Heart left ventricle (tissue), 16 donors: ENCODE measurements around the gene IL1RAP. TPM values are rescaled to one million over a fixed set of nuclear protein-coding genes. Genes with fewer than 3 reads are reported as not detected.
A peak's percentile ranks its signal among the peaks of the same experiment; 100 is the strongest.

Experiments
- ATAC-seq, 4 donors: fragments of 200-7000 bp; cut with Tn5 transposase; one replicate each; pipeline ENCODE4 v1.9.1; 2020 to 2022; ENCODE audit warnings: moderate library complexity in 4 of 4, mild to moderate bottlenecking in 3 of 4, moderate number of reproducible peaks in 1 of 4
- DNase-seq, 5 donors: peaks; one replicate each; pipeline ENCODE4 v3.0.0-alpha.2; 2020
- H3K27ac ChIP-seq, 12 donors: fragments of 200-600 bp; sonication (generic) in 4 of 12; one replicate each; pipeline versions ENCODE4 v1.5.0 to v1.8.0; 2016 to 2022; ENCODE audit warnings: mild to moderate bottlenecking in 2 of 12
- H3K27me3 ChIP-seq, 9 donors: fragments of 200-600 bp; sonication (generic) in 2 of 9; one replicate each; pipeline versions ENCODE4 v1.5.1 to v1.8.0; 2016 to 2022; ENCODE audit warnings: mild to moderate bottlenecking in 3 of 9
- H3K36me3 ChIP-seq, 9 donors: fragments of 200-600 bp; sonication (generic) in 2 of 9; one replicate each; pipeline versions ENCODE4 v1.5.0 to v1.8.0; 2018 to 2022; ENCODE audit warnings: mild to moderate bottlenecking in 2 of 9
- H3K4me1 ChIP-seq, 12 donors: fragments of 200-600 bp; sonication (generic) in 4 of 12; one replicate each; pipeline versions ENCODE4 v1.5.0 to v1.8.0; 2016 to 2022; ENCODE audit warnings: mild to moderate bottlenecking in 3 of 12
- H3K4me3 ChIP-seq, 12 donors: fragments of 200-600 bp; sonication (generic) in 4 of 12; one replicate each; pipeline versions ENCODE4 v1.5.0 to v1.8.0; 2017 to 2022; ENCODE audit warnings: mild to moderate bottlenecking in 9 of 12, moderate library complexity in 4 of 12
- H3K9me3 ChIP-seq, 12 donors: fragments of 200-600 bp; sonication (generic) in 4 of 12; one replicate each; pipeline versions ENCODE4 v1.5.0 to v1.8.0; 2016 to 2022; ENCODE audit warnings: mild to moderate bottlenecking in 1 of 12
- POLR2A ChIP-seq, 2 donors: fragments of 450-650 bp; IDR thresholded peaks; one replicate each; pipeline ENCODE4 v1.6.1; 2017; ENCODE audit warnings: antibody characterized with exemption in 2 of 2, mild to moderate bottlenecking in 2 of 2, moderate library complexity in 2 of 2
- WGBS, 4 donors: extraction: QIAGEN DNeasy Blood & Tissue Kit in 2 of 4; methylation state at CpG; one replicate each; pipeline versions ENCODE4 v1.1.5 to v1.1.7; 2013 to 2018; 5-methylcytosine and 5-hydroxymethylcytosine counted together
- intact Hi-C, 10 donors: fragments of 100-400 bp; cut with DNase I; formaldehyde crosslinking; loops; one replicate each; pipeline versions ENCODE4 v1.11.1 to v1.14.2; 2022
- polyA plus RNA-seq, 2 donors: library from polyadenylated mRNA; stranded (reverse); fragments of 200-250 nt; gene quantifications; one replicate each; pipeline ENCODE4 v1.2.3, GENCODE V29; 2013
- total RNA-seq, 9 donors: library from RNA; depleted of rRNA in 2 of 9; stranded (reverse); fragments of >200 nt in 2 of 9; fragmentation: NEBNext Ultra II Directional in 3 of 9; extraction: Animal tissue kit (Norgen Biotek cat#: 25700) in 3 of 9; gene quantifications; one replicate each; pipeline versions ENCODE4 v1.1.0 to v1.2.4, GENCODE V29; 2016 to 2023
- TF ChIP-seq, protein P1 (sequence below), 12 donors: fragments of 200-600 bp; sonication (generic) in 4 of 12; IDR thresholded peaks; one replicate each; pipeline versions ENCODE4 v1.5.0 to v1.8.0; 2018 to 2022; ENCODE audit warnings: antibody characterized with exemption in 12 of 12, mild to moderate bottlenecking in 5 of 12
- donor health status: ischemic (EF 13 %, LVEDD 7.1; RV severe dilation, severe dysfunction).
- donor health status: healthy with polysubstance abuse.
- donor health status: DM: no; HTN: yes; CAD: no.
- donor health status: DM: no; HTN: no; CAD: no.
- donor health status: ischemic (EF 25% LVEDD 6.9; RV normal size, moderate dysfunction).
- donor health status: ischemic (EF 25% LVEDD 5.7; RV mildly dilated, moderate dysfunction).
- donor health status: healthy.
- donor health status: DM: yes; HTN: yes; CAD: no.
- donor health status: ischemic (EF 35%, LVEDD 5.7; RV mildly dilated, moderate dysfunction).
- donor health status: nonischemic (EF 11% LVEDD 7.7; RV severe dilation, severe dysfunction).
- donor health status: DM: yes; HTN: yes; CAD: no.
- donor health status: PGD.
- donor health status: ischemic (EF 29% LVEDD 5.4; RV normal size, mild dysfunction).
- donor health status: nonischemic (EF 23%, LVEDD 6.1; RV moderate dilation, normal function).

The IL1RAP gene
- total and polyA plus RNA-seq, 11 donors, result 1.6 to 16.4 (median 8.2) TPM

DNA sequence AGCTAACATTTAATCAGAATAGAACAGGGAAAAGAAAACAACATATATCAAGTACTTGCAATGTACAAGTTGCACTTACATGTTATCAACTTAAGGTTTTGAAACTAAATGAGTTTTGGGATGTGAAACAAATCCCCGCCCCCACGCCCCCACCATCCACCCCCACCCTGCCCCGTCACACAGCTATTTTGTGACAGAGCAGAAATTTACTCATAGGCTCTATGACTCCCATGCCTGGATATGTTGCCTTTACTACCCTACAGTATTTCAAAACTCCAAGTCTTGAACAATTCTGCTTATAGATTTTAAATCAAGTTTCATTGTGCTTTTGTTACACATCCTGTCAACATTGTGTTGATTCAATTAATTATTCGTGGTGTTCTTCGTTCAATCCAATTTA is 18.1 kb upstream of the IL1RAP start:
- no peaks in the 10 kb centered on the region for H3K9me3 ChIP-seq
- no peak overlapping the region for H3K4me3 ChIP-seq
- ATAC-seq (peak in 1 of 4 donors; percentile 37), DNase-seq (no peak)
- WGBS, 4 donors, result 67 to 71% (median 68%) methylated on average over 5 of the region's 5 CpGs
- H3K27ac ChIP-seq, result peak overlapping the region in 9 of 12 donors; percentile 0 to 78 (median 18)
- intact Hi-C loops, result no loop called here
- H3K27me3 ChIP-seq, result no peaks in the 10 kb centered on the region
- TF ChIP-seq POLR2A (IDR thresholded peaks at IDR 0.05), result no peak
- TF ChIP-seq, protein P1, sequence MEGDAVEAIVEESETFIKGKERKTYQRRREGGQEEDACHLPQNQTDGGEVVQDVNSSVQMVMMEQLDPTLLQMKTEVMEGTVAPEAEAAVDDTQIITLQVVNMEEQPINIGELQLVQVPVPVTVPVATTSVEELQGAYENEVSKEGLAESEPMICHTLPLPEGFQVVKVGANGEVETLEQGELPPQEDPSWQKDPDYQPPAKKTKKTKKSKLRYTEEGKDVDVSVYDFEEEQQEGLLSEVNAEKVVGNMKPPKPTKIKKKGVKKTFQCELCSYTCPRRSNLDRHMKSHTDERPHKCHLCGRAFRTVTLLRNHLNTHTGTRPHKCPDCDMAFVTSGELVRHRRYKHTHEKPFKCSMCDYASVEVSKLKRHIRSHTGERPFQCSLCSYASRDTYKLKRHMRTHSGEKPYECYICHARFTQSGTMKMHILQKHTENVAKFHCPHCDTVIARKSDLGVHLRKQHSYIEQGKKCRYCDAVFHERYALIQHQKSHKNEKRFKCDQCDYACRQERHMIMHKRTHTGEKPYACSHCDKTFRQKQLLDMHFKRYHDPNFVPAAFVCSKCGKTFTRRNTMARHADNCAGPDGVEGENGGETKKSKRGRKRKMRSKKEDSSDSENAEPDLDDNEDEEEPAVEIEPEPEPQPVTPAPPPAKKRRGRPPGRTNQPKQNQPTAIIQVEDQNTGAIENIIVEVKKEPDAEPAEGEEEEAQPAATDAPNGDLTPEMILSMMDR (IDR thresholded peaks at IDR 0.05), result no peak
- peaks cover 0 to 36% (median 4%) of the 10 kb centered on the region in 12 donors for H3K4me1 ChIP-seq
- H3K36me3 ChIP-seq, result no peaks in the 10 kb centered on the region

DNA sequence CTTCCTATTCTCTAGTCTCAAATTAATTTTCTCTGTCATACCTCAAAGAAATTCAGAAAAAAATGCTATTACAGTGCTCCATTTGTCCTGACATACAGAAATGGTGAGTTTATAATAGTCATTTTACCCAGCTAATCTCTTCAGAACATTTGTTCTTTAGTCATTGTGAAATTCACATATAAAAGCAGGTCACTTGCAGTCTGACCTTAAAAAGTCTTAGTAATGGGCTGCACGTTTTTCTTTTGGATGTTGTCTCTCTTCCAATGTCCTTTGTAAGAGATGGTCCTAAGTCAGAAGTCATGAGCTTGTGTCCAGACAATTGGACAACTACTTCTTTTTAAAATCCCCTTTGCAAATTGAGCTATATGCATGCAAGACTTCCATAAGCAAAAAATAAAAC is 17.0 kb upstream of the IL1RAP start:
- DNase-seq (no peak), ATAC-seq (no peak)
- intact Hi-C loops, result no loop called here
- TF ChIP-seq, protein P1 (IDR thresholded peaks at IDR 0.05), result no peak
- WGBS, 4 donors, result 7 to 21% (median 11%) methylated on average over 1 of the region's 1 CpG
- Histone ChIP-seq H3K9me3 (no peaks in the 10 kb centered on the region), H3K4me3 (no peak overlapping the region), H3K27me3 (no peaks in the 10 kb centered on the region), H3K36me3 (no peaks in the 10 kb centered on the region), H3K27ac (peak overlapping the region in 8 of 12 donors; percentile 0 to 78 (median 47)), H3K4me1 (peaks cover 0 to 35% (median 4%) of the 10 kb centered on the region in 12 donors)

DNA sequence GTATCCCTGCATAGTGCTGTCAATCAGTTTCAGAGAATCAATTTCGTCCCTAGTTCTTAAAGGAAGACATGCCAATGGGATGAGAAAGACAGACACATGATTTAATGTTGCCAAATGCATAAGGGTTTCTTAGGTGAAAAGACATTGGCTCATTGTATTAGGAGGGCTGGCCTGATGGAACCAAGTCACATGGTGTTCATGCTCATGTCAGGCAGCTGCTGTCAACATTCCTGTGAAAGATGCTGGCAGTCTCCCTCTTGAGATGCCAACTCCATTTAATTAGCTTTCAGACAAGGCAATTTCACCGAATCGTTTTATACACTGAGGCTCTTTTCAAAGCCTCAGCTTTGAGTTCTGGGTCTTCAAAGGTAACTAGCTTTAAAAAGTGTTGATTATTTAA is 16.1 kb upstream of the IL1RAP start:
- no peaks in the 10 kb centered on the region for H3K36me3 ChIP-seq
- no peaks in the 10 kb centered on the region for H3K9me3 ChIP-seq
- no peaks in the 10 kb centered on the region for H3K27me3 ChIP-seq
- intact Hi-C loops, result no loop called here
- DNase-seq (peak in 4 of 5 donors; percentile 34 to 67 (median 50)), ATAC-seq (peak; percentile 80 to 92 (median 90))
- H3K4me3 ChIP-seq, result peak overlapping the region in 2 of 12 donors; percentile 1 to 6
- H3K27ac ChIP-seq, result peak overlapping the region in 10 of 12 donors; percentile 36 to 78 (median 47)
- peaks cover 0 to 28% (median 4%) of the 10 kb centered on the region in 12 donors for H3K4me1 ChIP-seq
- WGBS, 4 donors, result 45 to 61% (median 47%) methylated on average over 3 of the region's 3 CpGs
- TF ChIP-seq, protein P1 (IDR thresholded peaks at IDR 0.05), result no peak
- no peak for TF ChIP-seq POLR2A (IDR thresholded peaks at IDR 0.05)

DNA sequence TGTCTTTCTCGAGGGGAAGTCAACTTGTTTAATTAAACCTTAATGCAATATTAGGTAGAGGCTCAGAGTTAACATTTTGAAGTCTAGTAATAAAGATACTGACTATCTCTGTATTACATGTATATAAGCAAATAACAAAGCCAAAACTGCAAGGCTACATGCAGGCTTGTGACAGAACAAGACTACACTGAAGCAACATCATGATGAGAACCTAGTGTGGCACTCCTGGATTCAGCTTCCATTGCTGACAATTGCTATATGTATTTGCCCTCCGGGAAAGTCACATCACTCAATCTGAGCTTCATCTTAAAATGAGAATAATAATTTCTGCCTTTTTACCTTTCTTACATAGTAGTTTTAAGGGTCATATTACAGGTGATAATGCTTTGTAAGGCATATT is 15.6 kb upstream of the IL1RAP start:
- peak in 1 of 4 donors; percentile 38 for ATAC-seq
- no peak for DNase-seq
- Histone ChIP-seq H3K36me3 (no peaks in the 10 kb centered on the region), H3K27me3 (no peaks in the 10 kb centered on the region), H3K4me1 (peaks cover 0 to 27% (median 5%) of the 10 kb centered on the region in 12 donors), H3K4me3 (peak overlapping the region in 2 of 12 donors; percentile 1 to 6), H3K27ac (peak overlapping the region in 10 of 12 donors; percentile 14 to 78 (median 47)), H3K9me3 (no peaks in the 10 kb centered on the region)
- no peak for TF ChIP-seq POLR2A (IDR thresholded peaks at IDR 0.05)
- TF ChIP-seq, protein P1 (IDR thresholded peaks at IDR 0.05), result no peak
- WGBS, 4 donors, result 71 to 78% (median 73%) methylated on average over 2 of the region's 2 CpGs
- intact Hi-C loops, result no loop called here
